NK-92 (cell line): ENCODE data around the gene XPR1.
"Not testable (repeated sequence)": the region's sequence is repeated elsewhere in the genome, so short reads cannot be mapped to it uniquely, and the experiment has no call there.

Experiments
- DNase-seq: peaks from one replicate; lab custom pipeline; 2025; ENCODE audit not compliant: unreplicated experiment; lab: John Stamatoyannopoulos, UW

The XPR1 gene

GRCh38 chr1:180777072-180777689, 145.4 kb downstream of the XPR1 start:
- no peak for DNase-seq

DNA sequence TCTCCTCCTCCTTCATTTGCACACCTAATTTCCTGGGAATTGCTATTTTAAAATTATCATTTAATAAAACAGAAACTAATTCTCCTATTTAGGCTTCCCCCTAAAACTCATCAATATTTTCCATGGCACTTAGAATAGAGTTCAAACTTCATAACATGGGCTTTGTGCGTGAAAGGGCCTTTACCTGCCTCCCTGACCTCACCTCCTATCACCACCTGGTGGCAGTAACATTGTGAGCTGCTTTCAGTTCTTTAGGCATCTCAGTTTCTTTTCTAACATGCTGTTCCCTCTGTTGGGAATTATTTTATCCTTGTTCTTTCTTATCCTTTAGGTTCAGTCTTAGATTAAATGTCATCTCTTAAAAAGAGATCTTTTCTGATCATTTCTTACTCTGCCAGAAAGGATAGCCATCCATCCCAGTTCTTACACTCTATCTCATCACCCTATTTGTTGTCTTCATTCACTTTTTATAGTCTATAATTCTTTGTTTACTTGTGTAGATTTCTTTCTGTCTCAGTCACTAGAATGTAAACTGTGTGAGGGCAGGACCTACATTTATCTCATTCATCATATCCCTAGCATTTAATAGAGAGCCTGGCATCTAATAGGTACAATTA, 147.1 kb downstream of the XPR1 start:
- DNase-seq, result no peak

DNA sequence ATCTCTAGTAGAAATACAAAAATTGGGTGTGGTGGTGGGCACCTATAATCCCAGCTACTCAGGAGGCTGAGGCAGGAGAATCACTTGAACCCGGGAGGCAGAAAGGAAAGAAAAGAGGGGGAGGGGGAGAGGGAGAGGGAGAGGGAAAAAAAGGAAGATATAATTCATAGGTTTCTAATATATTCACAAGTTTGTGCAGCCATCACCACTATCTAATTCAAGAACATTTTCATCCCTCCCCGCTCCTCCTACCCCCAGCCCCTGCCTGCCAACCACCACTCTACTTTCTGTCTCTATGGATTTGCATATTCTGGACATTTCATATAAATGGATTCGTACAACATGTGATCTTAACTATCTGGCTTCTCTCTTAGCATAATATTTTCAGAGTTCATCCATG, 147.8 kb downstream of the XPR1 start:
- DNase-seq, result no peak

- DNase-seq, result no peak
Measured at GRCh38 chr1:180781718-180782117, 149.9 kb downstream of the XPR1 start.

GRCh38 chr1:180785291-180785690, 153.5 kb downstream of the XPR1 start:
- DNase-seq, result no peak

DNA sequence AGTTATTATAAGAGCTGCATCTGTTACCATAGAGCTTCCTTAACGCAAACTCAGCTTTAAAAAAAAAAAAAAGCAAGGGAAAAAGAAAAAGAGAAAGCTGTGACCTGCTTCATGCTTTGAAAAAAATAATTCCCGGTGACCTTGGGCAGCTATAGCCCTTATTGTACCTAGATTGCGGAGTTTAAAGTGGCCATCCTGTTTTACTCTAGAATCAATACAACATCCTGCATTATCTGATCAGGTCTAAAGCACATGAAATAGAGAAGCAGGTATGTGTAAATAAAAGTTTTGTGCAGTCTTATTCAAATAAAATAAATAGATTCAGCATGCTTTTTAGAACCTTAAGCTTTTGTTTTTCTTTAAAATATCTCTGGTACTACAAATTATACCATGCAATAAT, 154.1 kb downstream of the XPR1 start:
- no peak for DNase-seq

GRCh38 chr1:180786624-180787023, 154.8 kb downstream of the XPR1 start:
- DNase-seq, result no peak

GRCh38 chr1:180787628-180788307, 155.9 kb downstream of the XPR1 start:
- no peak for DNase-seq

DNA sequence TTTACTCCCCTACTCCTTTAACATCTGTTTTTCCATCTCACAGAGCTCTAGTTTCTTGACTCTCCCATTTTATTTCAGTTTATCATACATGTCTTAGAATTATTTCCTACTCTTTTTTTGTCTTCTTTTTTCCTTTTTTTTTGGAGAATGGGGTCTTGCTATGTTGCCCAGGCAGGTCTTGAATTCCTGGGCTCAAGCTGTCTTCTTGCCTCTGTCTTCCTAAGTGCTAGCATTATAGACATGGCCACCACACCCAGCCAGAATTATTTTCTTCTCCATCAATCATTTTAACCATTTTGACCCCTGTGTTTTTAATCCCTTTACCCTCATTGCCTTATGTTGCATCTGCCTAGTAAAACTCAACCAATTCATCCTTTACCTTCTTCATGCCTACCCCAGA, 157.6 kb downstream of the XPR1 start:
- DNase-seq, result no peak

GRCh38 chr1:180791152-180791551, 159.3 kb downstream of the XPR1 start:
- not testable (repeated sequence) for DNase-seq

DNA sequence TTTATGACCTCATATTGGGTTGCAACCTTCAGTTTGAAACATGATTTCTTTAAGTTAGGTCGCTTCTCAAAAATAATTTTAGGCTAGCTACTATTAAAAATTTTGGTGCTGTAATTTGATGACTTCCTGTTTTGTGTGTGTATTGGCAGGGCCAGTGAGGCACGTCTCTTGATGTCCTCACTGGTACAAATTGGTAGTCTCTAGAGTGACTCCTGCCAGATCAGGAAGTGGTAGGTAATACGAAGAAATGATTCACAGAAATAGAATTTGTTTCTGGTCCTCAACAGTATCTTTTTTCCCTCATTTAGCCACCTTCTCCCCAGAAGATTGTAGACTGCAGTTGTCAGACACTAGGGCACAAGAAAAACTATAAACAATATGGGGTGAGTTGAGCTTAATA, 160.0 kb downstream of the XPR1 start:
- no peak for DNase-seq

GRCh38 chr1:180793451-180793850, 161.6 kb downstream of the XPR1 start:
- no peak for DNase-seq

DNA sequence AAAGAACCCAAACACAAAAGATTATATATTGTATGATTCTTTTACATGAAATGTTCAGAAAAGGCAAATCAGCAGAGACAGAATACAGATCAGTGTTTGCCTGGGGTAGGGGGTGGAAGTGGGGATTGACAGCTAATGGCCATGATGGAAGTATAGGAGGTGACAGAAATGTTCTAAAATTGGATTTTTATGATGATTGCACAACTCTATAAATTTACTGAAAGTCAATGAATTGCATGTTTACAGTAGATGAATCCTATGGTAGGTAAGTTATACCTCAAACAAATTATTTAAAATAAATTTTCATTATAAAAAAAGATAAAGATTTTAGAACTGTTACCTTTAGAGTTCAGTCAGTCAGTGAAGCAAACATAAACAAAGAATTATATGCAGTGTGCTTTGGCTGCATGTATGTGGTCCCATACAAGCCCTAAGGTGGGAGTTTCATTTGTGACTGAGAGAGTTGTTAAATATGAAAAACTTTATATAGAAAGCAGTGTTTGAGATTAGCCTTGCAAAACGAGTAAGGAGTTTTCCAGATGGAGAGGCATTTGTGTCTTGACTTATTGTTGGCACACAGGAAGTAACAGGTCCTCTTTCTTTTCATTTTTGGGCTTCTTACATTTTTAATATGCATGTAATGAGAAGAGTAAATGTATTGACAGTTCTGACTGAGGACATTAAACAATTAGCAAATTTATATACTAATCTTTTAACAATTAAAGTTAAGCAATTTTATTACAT, 165.2 kb downstream of the XPR1 start:
- DNase-seq, result no peak

GRCh38 chr1:180800945-180801344, 169.1 kb downstream of the XPR1 start:
- no peak for DNase-seq

GRCh38 chr1:180802813-180803212, 171.0 kb downstream of the XPR1 start:
- no peak for DNase-seq

DNA sequence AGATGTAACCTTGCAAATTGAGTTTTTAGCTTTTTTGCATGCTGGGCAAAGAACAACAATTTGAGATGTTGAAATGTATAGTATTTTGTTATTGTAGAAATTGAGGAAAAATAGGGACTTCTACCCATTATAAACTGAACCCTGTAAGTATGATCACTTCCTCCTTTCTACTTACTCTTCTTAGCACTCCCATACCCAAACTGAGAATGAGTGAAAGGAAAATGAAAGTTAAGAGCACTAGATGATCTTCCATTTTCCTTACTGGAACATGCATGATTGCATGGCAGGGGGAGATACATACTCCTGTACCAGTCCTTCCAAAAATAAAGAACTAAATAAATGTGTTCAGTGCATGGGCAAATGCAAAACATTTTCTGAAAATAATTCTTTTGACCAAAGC, 173.5 kb downstream of the XPR1 start:
- no peak for DNase-seq

GRCh38 chr1:180811298-180811697, 179.5 kb downstream of the XPR1 start:
- DNase-seq, result no peak

GRCh38 chr1:180811886-180812285, 180.1 kb downstream of the XPR1 start:
- no peak for DNase-seq

- DNase-seq, result no peak
Measured at GRCh38 chr1:180814258-180814657, 182.4 kb downstream of the XPR1 start.

GRCh38 chr1:180815188-180815587, 183.4 kb downstream of the XPR1 start:
- no peak for DNase-seq

- DNase-seq, result no peak
Measured at GRCh38 chr1:180816132-180816531, 184.3 kb downstream of the XPR1 start.

DNA sequence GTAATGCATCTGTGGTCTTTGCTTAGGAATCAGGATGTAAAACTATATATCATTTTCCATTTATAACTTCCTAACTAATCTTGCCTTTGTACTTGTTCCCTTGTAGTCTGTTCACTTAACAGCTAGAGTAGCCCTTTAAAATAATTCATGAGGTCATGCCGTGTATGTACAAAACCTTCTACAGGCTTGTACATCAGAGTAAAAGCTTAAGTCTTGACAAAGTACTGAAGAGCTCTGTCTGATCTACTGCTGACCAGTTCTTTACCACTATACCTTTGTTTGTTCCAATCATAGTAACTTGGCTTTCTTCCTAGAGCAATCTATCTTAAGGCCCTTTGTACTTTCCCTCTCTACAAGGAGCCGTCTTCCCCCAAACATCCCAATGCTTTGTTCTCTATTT, 190.1 kb downstream of the XPR1 start:
- DNase-seq, result no peak
